Transverse colon (tissue), 3 donors: ENCODE results near the gene ROMO1.

ENCODE experiments used
- CTCF ChIP-seq, 5 experiments: fragments of 200-600 bp in 3 of 5; fragments of 450-650 bp in 2 of 5; sonication (generic) in 3 of 5; IDR thresholded peaks; 1 replicate in 2 of 5; 2 replicates in 3 of 5; pipeline ENCODE4 v1.5.1; 2016 to 2017; ENCODE audit warnings: antibody characterized with exemption in 5 of 5, inconsistent platforms in 3 of 5, mild to moderate bottlenecking in 2 of 5, moderate library complexity in 1 of 5
- EP300 ChIP-seq: sonication (generic); formaldehyde crosslinking; IDR thresholded peaks from one replicate; pipeline ENCODE4 v1.6.1; 2017; ENCODE audit warnings: antibody characterized with exemption, low read depth
- POLR2A ChIP-seq: fragments of 450-650 bp; IDR thresholded peaks from one replicate; pipeline ENCODE4 v1.6.1; 2016; ENCODE audit warnings: antibody characterized with exemption, mild to moderate bottlenecking, moderate library complexity

- TF ChIP-seq CTCF (IDR thresholded peaks at IDR 0.05), result no peak
- TF ChIP-seq EP300, result no peak
- no peak for TF ChIP-seq POLR2A
Observed at GRCh38 chr20:35681960-35682359, 17.2 kb upstream of the ROMO1 start.
